ENCODE data around the gene HAND1.
"Not testable (repeated sequence)": the region's sequence is repeated elsewhere in the genome, so short reads cannot be mapped to it uniquely, and the experiment has no call there.

Gene HAND1

GRCh38 chr5:154517181-154517580, 39.2 kb upstream of the HAND1 start:
- in situ Hi-C loops (cut with MboI; ENCODE audit: low sequenced_read_pairs, unreplicated experiment) = no loop called here
- no peak for DNase-seq (ENCODE audit: low spot score)
- TF ChIP-seq CTCF (IDR thresholded peaks at IDR 0.05; ENCODE audit: borderline replicate concordance, control extremely low read depth, extremely low read depth, insufficient read depth, missing control alignments) = no peak

DNA sequence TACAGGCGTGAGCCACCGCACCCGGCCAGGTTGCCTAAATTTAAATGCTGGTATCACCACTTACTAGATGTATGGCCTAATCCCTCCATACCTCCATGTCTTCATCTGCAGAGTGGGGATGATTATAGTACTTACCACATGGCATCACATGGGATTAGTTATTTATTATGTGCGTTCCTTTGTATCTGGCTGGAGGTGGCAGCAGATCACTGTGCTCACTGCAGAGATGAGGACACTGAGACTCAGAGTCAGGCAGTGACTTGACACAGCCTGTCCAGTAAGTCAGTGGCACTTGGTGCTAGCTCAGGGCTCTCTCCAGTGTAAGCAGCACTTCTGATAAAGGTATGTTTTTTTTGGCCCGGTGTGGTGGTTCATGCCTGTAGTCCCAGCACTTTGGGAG, 38.4 kb upstream of the HAND1 start:
- no peak for TF ChIP-seq CTCF (IDR thresholded peaks at IDR 0.05; ENCODE audit: borderline replicate concordance, control extremely low read depth, extremely low read depth, insufficient read depth, missing control alignments)
- DNase-seq (ENCODE audit: low spot score) = no peak
- in situ Hi-C loops (cut with MboI; ENCODE audit: low sequenced_read_pairs, unreplicated experiment) = no loop called here

- DNase-seq (ENCODE audit: low spot score) = peak; percentile 53
- in situ Hi-C loops (cut with MboI; ENCODE audit: low sequenced_read_pairs, unreplicated experiment) = not testable (repeated sequence)
These were observed 37.5 kb upstream of the HAND1 start for GRCh38 chr5:154515488-154515887.

- in situ Hi-C loops (cut with MboI; ENCODE audit: low sequenced_read_pairs, unreplicated experiment) = no loop called here
- no peak for DNase-seq (ENCODE audit: low spot score)
- TF ChIP-seq CTCF (IDR thresholded peaks at IDR 0.05; ENCODE audit: borderline replicate concordance, control extremely low read depth, extremely low read depth, insufficient read depth, missing control alignments) = no peak
These were observed 36.3 kb upstream of the HAND1 start for GRCh38 chr5:154514331-154514730.

- in situ Hi-C loops (cut with MboI; ENCODE audit: low sequenced_read_pairs, unreplicated experiment) = no loop called here
- DNase-seq (ENCODE audit: low spot score) = no peak
- TF ChIP-seq CTCF (IDR thresholded peaks at IDR 0.05; ENCODE audit: borderline replicate concordance, control extremely low read depth, extremely low read depth, insufficient read depth, missing control alignments) = no peak
These were observed 35.6 kb upstream of the HAND1 start for GRCh38 chr5:154513669-154514084.

- TF ChIP-seq CTCF (IDR thresholded peaks at IDR 0.05; ENCODE audit: borderline replicate concordance, control extremely low read depth, extremely low read depth, insufficient read depth, missing control alignments) = no peak
- in situ Hi-C loops (cut with MboI; ENCODE audit: low sequenced_read_pairs, unreplicated experiment) = no loop called here
- DNase-seq (ENCODE audit: low spot score) = no peak
These were observed 34.0 kb upstream of the HAND1 start for GRCh38 chr5:154511984-154512383.

- DNase-seq (ENCODE audit: low spot score) = no peak
- TF ChIP-seq CTCF (IDR thresholded peaks at IDR 0.05; ENCODE audit: borderline replicate concordance, control extremely low read depth, extremely low read depth, insufficient read depth, missing control alignments) = no peak
- in situ Hi-C loops (cut with MboI; ENCODE audit: low sequenced_read_pairs, unreplicated experiment) = no loop called here
These were observed 31.9 kb upstream of the HAND1 start for GRCh38 chr5:154509784-154510555.
